ENCODE measurements around the gene ZNF558.
"Not testable (repeated sequence)": the region's sequence is repeated elsewhere in the genome, so short reads cannot be mapped to it uniquely, and the experiment has no call there.

Gene ZNF558

GRCh38 chr19:8773587-8773986 lies 58.5 kb downstream of the ZNF558 start:
- not testable (repeated sequence) for DNase-seq

GRCh38 chr19:8769265-8769664 lies 62.8 kb downstream of the ZNF558 start:
- DNase-seq, result not testable (repeated sequence)

GRCh38 chr19:8767257-8767656 lies 64.8 kb downstream of the ZNF558 start:
- not testable (repeated sequence) for DNase-seq
